Measurements from ENCODE around the gene NNAT. TPM values are rescaled to one million over a fixed set of nuclear protein-coding genes. Genes with fewer than 3 reads are reported as not detected.
A peak's percentile ranks its signal among the peaks of the same experiment; 100 is the strongest.

The NNAT gene
- total RNA-seq, 1 experiment from 2014 or later: not detected

- H3K27me3 ChIP-seq (replicated peaks; ENCODE audit: insufficient read depth, low read depth, low read length, poor library complexity): no peaks in the 10 kb centered on the region
- intact Hi-C loops (cut with micrococcal nuclease; ENCODE audit: unreplicated experiment): no loop called here
- CTCF ChIA-PET: no interaction called here
- DNase-seq (ENCODE audit: low spot score): no peak
- no peak for TF ChIP-seq EZH2 (IDR thresholded peaks at IDR 0.05; ENCODE audit: borderline replicate concordance, low read depth, low read length, poor library complexity, severe bottlenecking)
- TF ChIP-seq CTCF (conservative IDR thresholded peaks at IDR 0.05; ENCODE audit: low read depth, low read length): no peak
- H3K4me3 ChIP-seq (ENCODE audit: low read depth, low read length, poor library complexity, severe bottlenecking): no peak overlapping the region
- peaks cover 26% of the 10 kb centered on the region for H3K4me1 ChIP-seq (ENCODE audit: insufficient read depth, low read length, poor library complexity, severe bottlenecking)
- BruUV-seq (replicated peaks): no TSS peak
- H3K36me3 ChIP-seq (ENCODE audit: insufficient read depth, low read length, poor library complexity, severe bottlenecking): no peaks in the 10 kb centered on the region
- H3K27ac ChIP-seq (ENCODE audit: low read depth, low read length, poor library complexity, severe bottlenecking): no peak overlapping the region
- no peaks in the 10 kb centered on the region for H3K9me3 ChIP-seq (ENCODE audit: low read depth, low read length, poor library complexity, severe bottlenecking)
- POLR2A ChIA-PET (ENCODE audit: low non-redundant PET): no interaction called here
These were observed 3.0 kb upstream of the NNAT start for GRCh38 chr20:37518059-37518458.

- intact Hi-C loops (cut with micrococcal nuclease; ENCODE audit: unreplicated experiment): no loop called here
- ChIA-PET CTCF (no interaction called here), POLR2A (ENCODE audit: low non-redundant PET) (interaction anchor here (0.6 kb wide), 1 partner anchor 507 kb away, joined by 3 read pairs; no protein-coding TSS in a partner anchor)
- Histone ChIP-seq H3K9me3 (ENCODE audit: low read depth, low read length, poor library complexity, severe bottlenecking) (no peaks in the 10 kb centered on the region), H3K4me1 (ENCODE audit: insufficient read depth, low read length, poor library complexity, severe bottlenecking) (peaks cover 26% of the 10 kb centered on the region), H3K27me3 (replicated peaks; ENCODE audit: insufficient read depth, low read depth, low read length, poor library complexity) (no peaks in the 10 kb centered on the region), H3K36me3 (ENCODE audit: insufficient read depth, low read length, poor library complexity, severe bottlenecking) (no peaks in the 10 kb centered on the region), H3K27ac (ENCODE audit: low read depth, low read length, poor library complexity, severe bottlenecking) (peak overlapping the region; percentile 36), H3K4me3 (ENCODE audit: low read depth, low read length, poor library complexity, severe bottlenecking) (no peak overlapping the region)
- no peak for TF ChIP-seq EZH2 (IDR thresholded peaks at IDR 0.05; ENCODE audit: borderline replicate concordance, low read depth, low read length, poor library complexity, severe bottlenecking)
- TF ChIP-seq CTCF (conservative IDR thresholded peaks at IDR 0.05; ENCODE audit: low read depth, low read length): no peak
- no TSS peak for BruUV-seq (replicated peaks)
- DNase-seq (ENCODE audit: low spot score): no peak
These were observed 2.2 kb upstream of the NNAT start for GRCh38 chr20:37518606-37519507.

DNA sequence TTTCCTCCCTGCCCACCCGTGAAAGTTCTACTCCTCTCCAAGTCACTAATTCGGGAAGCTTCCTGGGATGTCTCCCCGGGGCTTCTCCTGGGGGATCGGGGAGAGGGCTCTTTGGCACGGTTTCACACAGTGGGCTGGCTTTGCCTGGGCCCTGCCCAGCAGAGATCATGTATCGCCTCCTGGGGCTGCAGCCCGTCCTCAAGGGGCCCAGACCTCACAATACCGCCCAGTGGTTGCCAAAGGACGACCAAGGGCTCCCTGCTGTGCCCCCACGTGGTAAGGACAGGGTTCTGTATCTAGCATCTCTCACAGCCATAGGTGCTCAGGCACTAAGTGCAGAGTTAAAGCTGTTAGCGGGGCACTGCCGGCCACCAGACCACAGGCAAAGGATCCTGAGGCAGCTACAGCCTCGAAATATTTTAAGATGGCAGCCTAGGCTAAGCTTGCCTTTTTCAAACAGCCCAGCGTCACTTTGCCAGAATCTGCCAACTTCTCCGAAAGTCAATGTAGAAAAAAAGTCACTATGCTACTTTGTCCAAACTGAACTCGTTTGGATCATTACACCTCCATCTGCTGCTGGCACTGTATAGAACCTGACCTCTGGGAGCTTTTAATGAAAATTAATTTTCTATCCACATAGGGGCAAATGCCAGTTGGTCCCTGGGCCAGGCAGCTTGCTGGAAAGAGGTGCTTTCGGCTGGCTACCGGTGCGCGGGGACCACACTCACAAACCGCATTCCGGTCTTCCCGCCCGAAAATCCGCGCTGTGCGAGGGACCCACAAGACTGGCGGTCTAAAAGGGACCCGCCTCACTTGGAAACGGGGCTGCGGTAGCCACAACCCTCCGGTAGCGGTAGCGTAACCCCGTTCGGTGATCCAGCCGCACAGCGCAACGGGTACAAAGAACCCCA lies 1.3 kb upstream of the NNAT start:
- CTCF ChIA-PET: no interaction called here
- H3K27ac ChIP-seq (ENCODE audit: low read depth, low read length, poor library complexity, severe bottlenecking): peak overlapping the region; percentile 36
- H3K4me3 ChIP-seq (ENCODE audit: low read depth, low read length, poor library complexity, severe bottlenecking): no peak overlapping the region
- POLR2A ChIA-PET (ENCODE audit: low non-redundant PET): interaction anchor here (0.6 kb wide), 1 partner anchor 508 kb away, joined by 3 read pairs; no protein-coding TSS in a partner anchor
- no peak for TF ChIP-seq CTCF (conservative IDR thresholded peaks at IDR 0.05; ENCODE audit: low read depth, low read length)
- no peak for TF ChIP-seq EZH2 (IDR thresholded peaks at IDR 0.05; ENCODE audit: borderline replicate concordance, low read depth, low read length, poor library complexity, severe bottlenecking)
- intact Hi-C loops (cut with micrococcal nuclease; ENCODE audit: unreplicated experiment): loop anchor here (10.0 kb wide), 1 partner anchor 135 kb away; no protein-coding TSS in a partner anchor
- H3K4me1 ChIP-seq (ENCODE audit: insufficient read depth, low read length, poor library complexity, severe bottlenecking): peaks cover 26% of the 10 kb centered on the region
- no peaks in the 10 kb centered on the region for H3K27me3 ChIP-seq (replicated peaks; ENCODE audit: insufficient read depth, low read depth, low read length, poor library complexity)
- H3K36me3 ChIP-seq (ENCODE audit: insufficient read depth, low read length, poor library complexity, severe bottlenecking): no peaks in the 10 kb centered on the region
- DNase-seq (ENCODE audit: low spot score): peak; percentile 56
- H3K9me3 ChIP-seq (ENCODE audit: low read depth, low read length, poor library complexity, severe bottlenecking): no peaks in the 10 kb centered on the region
- BruUV-seq (replicated peaks): no TSS peak
